ENCODE results near the gene BRD3OS.

GRCh38 chr9:134028575-134029247, 3.4 kb downstream of the BRD3OS start:
- TF ChIP-seq, protein P1, sequence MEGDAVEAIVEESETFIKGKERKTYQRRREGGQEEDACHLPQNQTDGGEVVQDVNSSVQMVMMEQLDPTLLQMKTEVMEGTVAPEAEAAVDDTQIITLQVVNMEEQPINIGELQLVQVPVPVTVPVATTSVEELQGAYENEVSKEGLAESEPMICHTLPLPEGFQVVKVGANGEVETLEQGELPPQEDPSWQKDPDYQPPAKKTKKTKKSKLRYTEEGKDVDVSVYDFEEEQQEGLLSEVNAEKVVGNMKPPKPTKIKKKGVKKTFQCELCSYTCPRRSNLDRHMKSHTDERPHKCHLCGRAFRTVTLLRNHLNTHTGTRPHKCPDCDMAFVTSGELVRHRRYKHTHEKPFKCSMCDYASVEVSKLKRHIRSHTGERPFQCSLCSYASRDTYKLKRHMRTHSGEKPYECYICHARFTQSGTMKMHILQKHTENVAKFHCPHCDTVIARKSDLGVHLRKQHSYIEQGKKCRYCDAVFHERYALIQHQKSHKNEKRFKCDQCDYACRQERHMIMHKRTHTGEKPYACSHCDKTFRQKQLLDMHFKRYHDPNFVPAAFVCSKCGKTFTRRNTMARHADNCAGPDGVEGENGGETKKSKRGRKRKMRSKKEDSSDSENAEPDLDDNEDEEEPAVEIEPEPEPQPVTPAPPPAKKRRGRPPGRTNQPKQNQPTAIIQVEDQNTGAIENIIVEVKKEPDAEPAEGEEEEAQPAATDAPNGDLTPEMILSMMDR (IDR thresholded peaks at IDR 0.05), result no peak
- TF ChIP-seq ZFX (IDR thresholded peaks at IDR 0.05; ENCODE audit: borderline replicate concordance), result no peak

All from 22Rv1 (cell line).